Hepatocyte (in vitro differentiated cells): Measurements from ENCODE around the gene FADS3. TPM values are rescaled to one million over a fixed set of nuclear protein-coding genes. Genes with fewer than 3 reads are reported as not detected.
"Not testable (repeated sequence)": the region's sequence is repeated elsewhere in the genome, so short reads cannot be mapped to it uniquely, and the experiment has no call there.

Source experiments
- DNase-seq: peaks from one replicate; pipeline ENCODE4 v3.0.0-alpha.2; 2016; ENCODE audit warnings: low spot score
- H2AFZ ChIP-seq: fragments of 200-600 bp; sonication (generic); 2 replicates; pipeline ENCODE4 v1.6.0; 2016; ENCODE audit warnings: antibody characterized with exemption, mild to moderate bottlenecking
- H3K27ac ChIP-seq: fragments of 200-600 bp; sonication (generic); 2 replicates; pipeline ENCODE4 v1.5.1; 2016; ENCODE audit warnings: mild to moderate bottlenecking
- H3K27me3 ChIP-seq: fragments of 200-600 bp; sonication (generic); 2 replicates; pipeline ENCODE4 v1.6.1; 2016
- H3K36me3 ChIP-seq: fragments of 200-600 bp; sonication (generic); replicated peaks from 2 replicates; pipeline ENCODE4 v1.5.1; 2016; ENCODE audit warnings: low read depth; ENCODE audit not compliant: insufficient read depth
- H3K4me1 ChIP-seq: fragments of 200-600 bp; sonication (generic); 2 replicates; pipeline ENCODE4 v1.5.1; 2016; ENCODE audit warnings: mild to moderate bottlenecking, moderate library complexity; ENCODE audit not compliant: insufficient read depth
- H3K4me2 ChIP-seq: fragments of 200-600 bp; sonication (generic); 2 replicates; pipeline ENCODE4 v1.6.0; 2016
- H3K4me3 ChIP-seq: fragments of 200-600 bp; sonication (generic); 2 replicates; pipeline ENCODE4 v1.5.1; 2016; ENCODE audit warnings: mild to moderate bottlenecking
- H3K79me2 ChIP-seq: fragments of 200-600 bp; sonication (generic); 2 replicates; pipeline ENCODE4 v1.6.0; 2017; ENCODE audit warnings: mild to moderate bottlenecking
- H3K9me2 ChIP-seq: fragments of 200-600 bp; sonication (generic); replicated peaks from 2 replicates; pipeline ENCODE4 v1.6.0; 2017; ENCODE audit warnings: mild to moderate bottlenecking; ENCODE audit not compliant: insufficient read depth
- H3K9me3 ChIP-seq: fragments of 200-600 bp; sonication (generic); 2 replicates; pipeline ENCODE4 v1.5.1; 2016; ENCODE audit warnings: low read depth, mild to moderate bottlenecking
- H4K20me1 ChIP-seq: fragments of 200-600 bp; sonication (generic); 2 replicates; pipeline ENCODE4 v1.6.0; 2016; ENCODE audit warnings: mild to moderate bottlenecking; ENCODE audit not compliant: insufficient read depth, poor library complexity, severe bottlenecking
- CTCF ChIP-seq: fragments of 200-600 bp; sonication (generic); IDR thresholded peaks from 2 replicates; pipeline ENCODE4 v1.5.1; 2016; ENCODE audit warnings: antibody characterized with exemption, mild to moderate bottlenecking; ENCODE audit not compliant: poor library complexity
- EZH2 ChIP-seq: fragments of 200-600 bp; sonication (generic); IDR thresholded peaks from 2 replicates; pipeline ENCODE4 v1.6.1; 2016; ENCODE audit warnings: antibody characterized with exemption, mild to moderate bottlenecking, borderline replicate concordance
- EZH2phosphoT487 ChIP-seq: fragments of 200-600 bp; sonication (generic); IDR thresholded peaks from one replicate; pipeline ENCODE4 v1.6.1; 2018; ENCODE audit warnings: antibody characterized with exemption, mild to moderate bottlenecking, low read depth, moderate library complexity; ENCODE audit not compliant: unreplicated experiment, severe bottlenecking
- WGBS: methylation state at CpG from one replicate; pipeline ENCODE4 v1.1.6; 2016; ENCODE audit warnings: low lambda C conversion rate; ENCODE audit errors: missing lambda C conversion rate; 5-methylcytosine and 5-hydroxymethylcytosine counted together
- polyA plus RNA-seq: library from polyadenylated mRNA; unstranded; fragments of >200 nt; fragmentation: Nextera tagmentation; extraction: Ambion mirVana; gene quantifications from 2 replicates; pipeline ENCODE4 v1.2.1, GENCODE V29; 2016
- total RNA-seq: library from RNA; depleted of rRNA; stranded (reverse); fragments of >200 nt; gene quantifications from 2 replicates; pipeline ENCODE4 v1.2.3, GENCODE V29; 2014

Gene FADS3
- total and polyA plus RNA-seq, 2 experiments from 2014 or later = 19.4 to 37.0 TPM

GRCh38 chr11:61883327-61883726 lies 8.0 kb downstream of the FADS3 start:
- WGBS = 93% methylated on average over 10 of the region's 10 CpGs
- no peak overlapping the region for H3K27ac ChIP-seq
- no peaks in the 10 kb centered on the region for H3K9me3 ChIP-seq
- H3K4me1 ChIP-seq = no peaks in the 10 kb centered on the region
- H3K4me3 ChIP-seq = no peak overlapping the region
- no peaks in the 10 kb centered on the region for H3K79me2 ChIP-seq
- H3K36me3 ChIP-seq = no peaks in the 10 kb centered on the region
- H4K20me1 ChIP-seq = no peaks in the 10 kb centered on the region
- no peak overlapping the region for H3K4me2 ChIP-seq
- no peaks in the 10 kb centered on the region for H3K27me3 ChIP-seq
- no peak for DNase-seq
- H3K9me2 ChIP-seq = no peaks in the 10 kb centered on the region
- no peak overlapping the region for H2AFZ ChIP-seq
- TF ChIP-seq EZH2phosphoT487 (no peak), CTCF (no peak), EZH2 (no peak)

- Histone ChIP-seq H4K20me1 (no peaks in the 10 kb centered on the region), H3K4me2 (no peak overlapping the region), H3K9me3 (no peaks in the 10 kb centered on the region), H3K79me2 (no peaks in the 10 kb centered on the region), H3K27me3 (no peaks in the 10 kb centered on the region), H3K36me3 (no peaks in the 10 kb centered on the region), H3K4me3 (no peak overlapping the region), H3K4me1 (no peaks in the 10 kb centered on the region), H2AFZ (no peak overlapping the region), H3K9me2 (no peaks in the 10 kb centered on the region), H3K27ac (no peak overlapping the region)
- WGBS = 78% methylated on average over 6 of the region's 6 CpGs
- TF ChIP-seq CTCF = no peak
- TF ChIP-seq EZH2phosphoT487 = no peak
- no peak for TF ChIP-seq EZH2
- no peak for DNase-seq
Observed at GRCh38 chr11:61882879-61883278, 8.5 kb downstream of the FADS3 start.

DNA sequence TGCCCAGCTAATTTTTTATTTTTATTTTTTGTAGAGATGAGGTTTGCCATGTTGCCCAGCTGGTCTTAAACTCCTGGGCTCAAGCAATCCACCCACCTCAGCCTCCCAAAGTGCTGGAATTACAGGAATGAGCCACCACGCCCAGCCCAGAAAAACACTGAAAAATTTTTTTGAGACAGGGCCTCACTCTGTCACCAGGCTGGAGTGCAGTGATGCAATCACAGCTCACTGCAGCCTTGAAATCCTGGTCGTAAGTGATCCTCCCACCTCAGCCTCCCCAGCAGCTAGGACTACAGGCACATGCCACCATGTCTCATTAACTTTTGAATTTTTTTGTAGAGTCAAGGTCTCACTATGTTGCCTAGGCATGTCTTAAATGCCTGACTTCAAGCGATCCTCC lies 9.1 kb downstream of the FADS3 start:
- H3K36me3 ChIP-seq, H3K9me2 ChIP-seq, H3K4me1 ChIP-seq, H3K27ac ChIP-seq, H3K4me3 ChIP-seq, H3K27me3 ChIP-seq, DNase-seq, H3K9me3 ChIP-seq, H4K20me1 ChIP-seq, H3K79me2 ChIP-seq, H2AFZ ChIP-seq, H3K4me2 ChIP-seq: not testable (repeated sequence)
- 91% methylated on average over 3 of the region's 3 CpGs for whole genome bisulfite sequencing

DNA sequence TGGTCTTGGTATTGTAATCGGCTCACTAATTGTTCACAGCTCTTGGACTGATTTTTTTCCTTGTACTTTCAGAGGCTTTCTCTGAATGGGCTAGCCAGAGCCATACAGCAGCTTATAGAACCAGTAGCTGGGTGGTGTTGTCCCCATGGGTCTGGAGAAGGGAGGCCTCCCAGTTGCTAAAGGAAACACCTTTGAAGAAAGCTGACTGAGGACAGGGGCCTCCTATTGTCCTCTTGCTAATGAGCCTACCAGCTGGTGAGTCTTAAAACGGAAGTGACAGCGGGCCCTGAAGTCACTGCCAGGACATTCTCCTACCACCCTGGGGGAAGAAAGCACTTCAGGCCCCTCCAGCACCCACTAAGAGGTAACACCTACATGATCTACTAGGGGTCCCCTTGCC lies 9.9 kb downstream of the FADS3 start:
- no peak overlapping the region for H3K4me2 ChIP-seq

More for the DNA sequence above, 9.9 kb downstream of the FADS3 start:
- no peaks in the 10 kb centered on the region for H3K36me3 ChIP-seq
- no peaks in the 10 kb centered on the region for H3K27me3 ChIP-seq
- WGBS = 64% methylated on average over 3 of the region's 3 CpGs
- no peaks in the 10 kb centered on the region for H3K4me1 ChIP-seq
- no peaks in the 10 kb centered on the region for H4K20me1 ChIP-seq
- H3K79me2 ChIP-seq = no peaks in the 10 kb centered on the region
- no peak for DNase-seq
- no peak overlapping the region for H3K27ac ChIP-seq
- no peak overlapping the region for H2AFZ ChIP-seq
- no peaks in the 10 kb centered on the region for H3K9me3 ChIP-seq
- TF ChIP-seq CTCF = no peak
- no peak for TF ChIP-seq EZH2
- TF ChIP-seq EZH2phosphoT487 = no peak
- no peaks in the 10 kb centered on the region for H3K9me2 ChIP-seq
- no peak overlapping the region for H3K4me3 ChIP-seq
